Activated T-cell treated with anti-CD3 and anti-CD28 coated beads, Interleukin-2, amount 50 U/mL, for 1 hour (primary cell): ENCODE measurements around the gene WNT1.
A peak's percentile ranks its signal among the peaks of the same experiment; 100 is the strongest.

Experiments
- DNase-seq: peaks from one replicate; pipeline ENCODE4 v3.0.0-alpha.2; 2020

The WNT1 gene

GRCh38 chr12:48978291-48978740 is at the start of gene WNT1:
Gene WNT1 (plus strand): TSS chr12:48978322. CDS start chr12:48978651, 329 bp downstream.
- DNase-seq, result no peak

- DNase-seq, result no peak
Measured at GRCh38 chr12:48929551-48929950, 48.6 kb upstream of the WNT1 start.

- no peak for DNase-seq
Measured at GRCh38 chr12:48930475-48930874, 47.6 kb upstream of the WNT1 start.

GRCh38 chr12:48932878-48933277 is 45.2 kb upstream of the WNT1 start:
- no peak for DNase-seq

- no peak for DNase-seq
Measured at GRCh38 chr12:48933664-48934311, 44.3 kb upstream of the WNT1 start.

- DNase-seq, result no peak
Measured at GRCh38 chr12:48934312-48934706, 43.8 kb upstream of the WNT1 start.

- peak; percentile 87 for DNase-seq
Measured at GRCh38 chr12:48936379-48936979, 41.6 kb upstream of the WNT1 start.

- no peak for DNase-seq
Measured at GRCh38 chr12:48937170-48937569, 41.0 kb upstream of the WNT1 start.

- DNase-seq, result no peak
Measured at GRCh38 chr12:48938805-48939204, 39.3 kb upstream of the WNT1 start.

GRCh38 chr12:48940181-48940580 is 37.9 kb upstream of the WNT1 start:
- DNase-seq, result no peak

GRCh38 chr12:48943221-48943620 is 34.9 kb upstream of the WNT1 start:
- no peak for DNase-seq

- DNase-seq, result no peak
Measured at GRCh38 chr12:48946205-48946604, 31.9 kb upstream of the WNT1 start.

GRCh38 chr12:48946943-48947342 is 31.2 kb upstream of the WNT1 start:
- no peak for DNase-seq

GRCh38 chr12:48947727-48948126 is 30.4 kb upstream of the WNT1 start:
- no peak for DNase-seq

GRCh38 chr12:48952691-48953090 is 25.4 kb upstream of the WNT1 start:
- DNase-seq, result no peak

- DNase-seq, result no peak
Measured at GRCh38 chr12:48954061-48954460, 24.1 kb upstream of the WNT1 start.

- DNase-seq, result no peak
Measured at GRCh38 chr12:48954841-48955501, 23.2 kb upstream of the WNT1 start.

- no peak for DNase-seq
Measured at GRCh38 chr12:48956279-48957140, 21.6 kb upstream of the WNT1 start.

- DNase-seq, result peak; percentile 93
Measured at GRCh38 chr12:48957141-48958048, 20.7 kb upstream of the WNT1 start, which contains the start of gene ARF3. Gene ARF3 (minus strand): TSS chr12:48957487. CDS start chr12:48941095, 16,392 bp downstream.

- no peak for DNase-seq
Measured at GRCh38 chr12:48958049-48958388, 20.1 kb upstream of the WNT1 start.

- no peak for DNase-seq
Measured at GRCh38 chr12:48960834-48961233, 17.3 kb upstream of the WNT1 start.

GRCh38 chr12:48961331-48961730 is 16.8 kb upstream of the WNT1 start:
- no peak for DNase-seq
